ENCODE results near the gene ULK1.
A peak's percentile ranks its signal among the peaks of the same experiment; 100 is the strongest.

The ULK1 gene

DNA sequence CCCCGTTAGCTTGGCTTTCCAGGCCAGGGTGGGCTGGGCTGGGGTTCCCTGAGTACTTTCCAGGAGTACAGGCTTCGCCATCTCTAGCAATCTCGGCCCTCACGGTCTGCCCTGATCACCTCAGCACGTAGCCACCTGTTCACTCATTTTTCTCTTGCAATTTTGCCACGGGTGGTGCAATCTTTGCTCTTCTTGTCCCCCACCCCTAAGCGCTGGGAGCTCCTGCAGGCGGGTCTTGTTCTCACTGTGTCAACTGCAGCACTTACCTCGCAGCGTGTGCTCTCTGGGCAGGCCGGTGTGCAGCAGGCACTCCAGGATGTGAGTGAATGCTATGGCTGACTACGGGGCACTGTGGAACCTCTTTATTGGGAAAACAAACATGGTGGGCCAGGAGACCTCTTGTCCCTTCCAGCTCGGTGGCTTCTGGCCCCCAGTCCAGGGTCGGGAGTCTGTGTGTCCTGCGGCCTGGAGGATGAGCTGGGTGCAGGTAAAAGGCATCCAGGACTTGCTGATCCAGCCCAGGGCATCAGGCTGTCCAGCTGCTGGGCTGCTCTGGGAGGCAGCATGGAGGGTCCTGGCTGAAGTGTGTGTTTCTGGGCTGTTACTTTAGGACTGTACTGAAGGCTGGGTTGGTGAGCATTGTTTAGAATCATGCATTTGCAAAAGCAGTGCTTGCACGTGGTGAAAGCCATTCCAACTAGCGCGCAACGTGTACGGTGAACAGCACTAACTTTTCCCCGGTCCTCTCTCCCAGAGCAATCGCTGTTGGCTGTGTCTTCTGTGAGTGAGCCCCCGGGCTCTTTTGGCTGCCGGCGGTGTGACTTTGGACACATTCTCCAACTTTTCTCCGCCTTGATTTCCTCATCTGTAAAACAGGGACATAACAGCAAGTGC, 1.5 kb upstream of the ULK1 start:
- H2BK15ac ChIP-seq (replicated peaks; ENCODE audit: low read depth), result no peak overlapping the region

DNA sequence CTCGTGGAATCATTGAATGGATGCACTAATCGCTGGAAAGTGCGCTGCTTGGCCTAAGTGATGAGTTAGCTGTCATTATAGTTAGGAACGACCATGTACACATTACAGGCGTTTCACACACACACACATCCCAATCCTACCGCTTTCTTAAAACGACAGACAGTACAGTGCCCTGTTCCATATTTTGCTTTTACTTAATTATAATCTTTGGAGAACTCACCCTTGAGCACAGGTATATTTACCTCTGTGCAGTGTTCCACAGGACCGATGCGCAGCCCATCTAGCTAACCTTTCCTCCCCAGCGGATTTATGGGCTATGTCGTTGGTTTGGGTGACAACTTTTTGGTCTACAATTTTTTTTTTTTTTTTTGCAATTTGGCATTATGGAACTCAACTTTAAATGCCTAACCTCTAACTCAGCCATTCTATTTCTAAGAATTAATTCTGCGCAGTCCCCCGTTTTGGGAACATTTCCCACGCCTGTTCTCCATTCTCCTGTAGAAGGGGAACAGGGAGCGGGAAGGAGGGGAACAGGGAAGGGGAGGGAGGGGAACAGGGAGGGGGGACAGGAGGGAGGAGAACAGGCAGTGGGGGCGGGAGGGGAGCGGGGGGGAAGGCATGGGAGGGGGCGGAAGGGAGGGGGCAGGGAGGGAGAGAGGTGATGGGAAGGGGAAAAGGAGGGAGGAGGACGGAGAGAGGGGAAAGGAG, 663 bp upstream of the ULK1 start:
- no peak overlapping the region for H2BK15ac ChIP-seq (replicated peaks; ENCODE audit: low read depth)
- H4K5ac ChIP-seq (ENCODE audit: low read length), result no peak overlapping the region
- H3K18ac ChIP-seq (ENCODE audit: low read length), result no peak overlapping the region
- peaks cover 4% of the 10 kb centered on the region for H3K79me2 ChIP-seq (ENCODE audit: control insufficient read depth, insufficient read depth, low read length)
- H3K9ac ChIP-seq (ENCODE audit: low read length), result no peak overlapping the region
- peaks cover 9% of the 10 kb centered on the region for H3K79me1 ChIP-seq (ENCODE audit: low read length)
- no peak overlapping the region for H4K8ac ChIP-seq (ENCODE audit: low read depth, low read length)
- no peak overlapping the region for H3K4ac ChIP-seq (ENCODE audit: low read depth, low read length)
- no peak overlapping the region for H2BK120ac ChIP-seq (ENCODE audit: low read depth, low read length)
- no peak for DNase-seq
- 100% methylated on average over 2 of the region's 19 CpGs for WGBS (ENCODE audit: extremely low coverage, insufficient coverage, low lambda C conversion rate)
- no peak overlapping the region for H3K23ac ChIP-seq (ENCODE audit: low read length)
- H2AK5ac ChIP-seq (ENCODE audit: low read length), result no peak overlapping the region
- H3K4me2 ChIP-seq (ENCODE audit: low read length), result no peak overlapping the region
- H3K4me3 ChIP-seq (ENCODE audit: low read length), result no peak overlapping the region
- no peak overlapping the region for H2BK5ac ChIP-seq (ENCODE audit: low read length)
- no peak overlapping the region for H3K27ac ChIP-seq (ENCODE audit: low read depth, low read length)
- H3K36me3 ChIP-seq (ENCODE audit: control insufficient read depth, insufficient read depth, low read length), result no peaks in the 10 kb centered on the region
- H3K27me3 ChIP-seq (ENCODE audit: insufficient read depth, low read length, poor library complexity), result no peaks in the 10 kb centered on the region
- H3K4me1 ChIP-seq (ENCODE audit: control insufficient read depth, low read depth, low read length), result peaks cover 2% of the 10 kb centered on the region
- H3K56ac ChIP-seq (ENCODE audit: low read length), result peak overlapping the region; percentile 49

More for the DNA sequence above, 1.5 kb upstream of the ULK1 start:
- Histone ChIP-seq H2BK120ac (ENCODE audit: low read depth, low read length) (no peak overlapping the region), H4K8ac (ENCODE audit: low read depth, low read length) (no peak overlapping the region), H2BK5ac (ENCODE audit: low read length) (no peak overlapping the region), H3K23ac (ENCODE audit: low read length) (no peak overlapping the region), H3K4me2 (ENCODE audit: low read length) (no peak overlapping the region), H3K56ac (ENCODE audit: low read length) (no peak overlapping the region), H3K18ac (ENCODE audit: low read length) (no peak overlapping the region), H4K5ac (ENCODE audit: low read length) (no peak overlapping the region), H3K4me3 (ENCODE audit: low read length) (no peak overlapping the region), H3K9ac (ENCODE audit: low read length) (no peak overlapping the region), H3K79me1 (ENCODE audit: low read length) (peaks cover 8% of the 10 kb centered on the region), H3K79me2 (ENCODE audit: control insufficient read depth, insufficient read depth, low read length) (peaks cover 4% of the 10 kb centered on the region), H3K36me3 (ENCODE audit: control insufficient read depth, insufficient read depth, low read length) (no peaks in the 10 kb centered on the region), H3K27me3 (ENCODE audit: insufficient read depth, low read length, poor library complexity) (no peaks in the 10 kb centered on the region), H3K4me1 (ENCODE audit: control insufficient read depth, low read depth, low read length) (peaks cover 2% of the 10 kb centered on the region), H3K27ac (ENCODE audit: low read depth, low read length) (no peak overlapping the region), H2AK5ac (ENCODE audit: low read length) (no peak overlapping the region), H3K4ac (ENCODE audit: low read depth, low read length) (no peak overlapping the region)
- DNase-seq, result no peak
- WGBS (ENCODE audit: extremely low coverage, insufficient coverage, low lambda C conversion rate), result no CpG with 5 or more reads among the region's 26 CpGs

DNA sequence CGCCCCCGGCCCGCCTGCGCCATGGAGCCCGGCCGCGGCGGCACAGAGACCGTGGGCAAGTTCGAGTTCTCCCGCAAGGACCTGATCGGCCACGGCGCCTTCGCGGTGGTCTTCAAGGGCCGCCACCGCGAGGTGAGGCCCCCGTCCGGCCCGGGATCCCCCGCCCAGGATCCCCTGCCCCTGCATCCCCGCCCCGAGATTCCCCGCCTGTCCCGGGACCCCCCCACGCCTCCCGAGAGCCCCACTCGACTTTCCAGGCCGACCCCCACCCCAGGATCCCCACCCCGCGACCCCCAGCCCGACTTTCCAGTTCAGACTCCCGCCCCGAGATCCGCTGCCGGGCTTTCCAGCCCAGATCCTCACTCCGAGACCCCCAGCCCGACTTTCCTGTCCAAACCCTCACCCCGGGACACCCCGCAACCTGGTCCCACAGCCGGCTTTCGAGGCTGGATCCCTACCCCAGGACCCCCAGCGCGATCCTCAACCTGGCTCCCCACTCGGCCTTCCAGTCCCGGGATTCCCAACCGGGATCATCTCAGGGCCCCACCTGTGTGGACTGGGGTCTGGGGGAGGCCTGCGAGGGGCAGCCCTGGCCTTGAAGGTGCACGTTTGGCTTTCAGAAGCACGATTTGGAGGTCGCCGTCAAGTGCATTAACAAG, 688 bp downstream of the ULK1 start:
- peak overlapping the region; percentile 84 for H3K56ac ChIP-seq (ENCODE audit: low read length)
- H3K27ac ChIP-seq (ENCODE audit: low read depth, low read length), result no peak overlapping the region
- peak overlapping the region; percentile 93 for H3K18ac ChIP-seq (ENCODE audit: low read length)
- H3K79me1 ChIP-seq (ENCODE audit: low read length), result peaks cover 9% of the 10 kb centered on the region
- H3K9ac ChIP-seq (ENCODE audit: low read length), result peak overlapping the region; percentile 80
- DNase-seq, result no peak
- H3K4me3 ChIP-seq (ENCODE audit: low read length), result peak overlapping the region; percentile 48
- no peak overlapping the region for H4K8ac ChIP-seq (ENCODE audit: low read depth, low read length)
- H3K79me2 ChIP-seq (ENCODE audit: control insufficient read depth, insufficient read depth, low read length), result peaks cover 4% of the 10 kb centered on the region
- no peak overlapping the region for H3K23ac ChIP-seq (ENCODE audit: low read length)
- no CpG with 5 or more reads among the region's 54 CpGs for WGBS (ENCODE audit: extremely low coverage, insufficient coverage, low lambda C conversion rate)
- no peaks in the 10 kb centered on the region for H3K27me3 ChIP-seq (ENCODE audit: insufficient read depth, low read length, poor library complexity)
- peak overlapping the region; percentile 91 for H3K4me2 ChIP-seq (ENCODE audit: low read length)
- H4K5ac ChIP-seq (ENCODE audit: low read length), result no peak overlapping the region
- H3K4me1 ChIP-seq (ENCODE audit: control insufficient read depth, low read depth, low read length), result no peaks in the 10 kb centered on the region
- H2BK5ac ChIP-seq (ENCODE audit: low read length), result no peak overlapping the region
- H2AK5ac ChIP-seq (ENCODE audit: low read length), result no peak overlapping the region
- no peaks in the 10 kb centered on the region for H3K36me3 ChIP-seq (ENCODE audit: control insufficient read depth, insufficient read depth, low read length)
- no peak overlapping the region for H2BK15ac ChIP-seq (replicated peaks; ENCODE audit: low read depth)
- peak overlapping the region; percentile 39 for H2BK120ac ChIP-seq (ENCODE audit: low read depth, low read length)
- peak overlapping the region; percentile 89 for H3K4ac ChIP-seq (ENCODE audit: low read depth, low read length)

DNA sequence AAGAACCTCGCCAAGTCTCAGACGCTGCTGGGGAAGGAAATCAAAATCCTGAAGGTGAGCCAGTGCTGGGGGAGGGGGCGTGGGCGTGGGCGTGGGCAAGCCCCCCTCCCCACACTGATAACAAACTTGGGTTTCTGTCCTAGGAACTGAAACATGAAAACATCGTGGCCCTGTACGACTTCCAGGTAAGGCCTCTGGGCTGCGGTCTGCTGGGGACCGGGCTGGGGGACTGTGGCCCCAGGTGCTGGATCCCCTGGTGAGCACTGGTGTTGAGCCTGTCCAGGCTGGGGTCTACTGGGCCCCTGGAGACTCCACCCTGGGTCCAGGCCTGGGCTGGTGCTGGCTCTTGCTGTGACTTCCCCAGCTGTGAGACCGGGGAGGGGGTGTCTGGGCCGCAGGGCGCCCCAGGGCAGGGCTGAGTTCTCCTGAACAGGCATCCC, 1.2 kb downstream of the ULK1 start:
- no peak overlapping the region for H4K5ac ChIP-seq (ENCODE audit: low read length)
- peak overlapping the region; percentile 80 for H3K9ac ChIP-seq (ENCODE audit: low read length)
- H4K8ac ChIP-seq (ENCODE audit: low read depth, low read length), result no peak overlapping the region
- H3K23ac ChIP-seq (ENCODE audit: low read length), result no peak overlapping the region
- H2BK120ac ChIP-seq (ENCODE audit: low read depth, low read length), result no peak overlapping the region
- no CpG with 5 or more reads among the region's 12 CpGs for WGBS (ENCODE audit: extremely low coverage, insufficient coverage, low lambda C conversion rate)
- H3K79me2 ChIP-seq (ENCODE audit: control insufficient read depth, insufficient read depth, low read length), result peaks cover 8% of the 10 kb centered on the region
- H3K27ac ChIP-seq (ENCODE audit: low read depth, low read length), result no peak overlapping the region
- peaks cover 12% of the 10 kb centered on the region for H3K79me1 ChIP-seq (ENCODE audit: low read length)
- H3K27me3 ChIP-seq (ENCODE audit: insufficient read depth, low read length, poor library complexity), result no peaks in the 10 kb centered on the region
- peak overlapping the region; percentile 91 for H3K4me2 ChIP-seq (ENCODE audit: low read length)
- H3K4ac ChIP-seq (ENCODE audit: low read depth, low read length), result no peak overlapping the region
- H3K36me3 ChIP-seq (ENCODE audit: control insufficient read depth, insufficient read depth, low read length), result no peaks in the 10 kb centered on the region
- H3K56ac ChIP-seq (ENCODE audit: low read length), result peak overlapping the region; percentile 82
- DNase-seq, result no peak
- H2AK5ac ChIP-seq (ENCODE audit: low read length), result no peak overlapping the region
- no peaks in the 10 kb centered on the region for H3K4me1 ChIP-seq (ENCODE audit: control insufficient read depth, low read depth, low read length)
- H3K4me3 ChIP-seq (ENCODE audit: low read length), result peak overlapping the region; percentile 48
- no peak overlapping the region for H2BK15ac ChIP-seq (replicated peaks; ENCODE audit: low read depth)
- H2BK5ac ChIP-seq (ENCODE audit: low read length), result no peak overlapping the region
- no peak overlapping the region for H3K18ac ChIP-seq (ENCODE audit: low read length)

DNA sequence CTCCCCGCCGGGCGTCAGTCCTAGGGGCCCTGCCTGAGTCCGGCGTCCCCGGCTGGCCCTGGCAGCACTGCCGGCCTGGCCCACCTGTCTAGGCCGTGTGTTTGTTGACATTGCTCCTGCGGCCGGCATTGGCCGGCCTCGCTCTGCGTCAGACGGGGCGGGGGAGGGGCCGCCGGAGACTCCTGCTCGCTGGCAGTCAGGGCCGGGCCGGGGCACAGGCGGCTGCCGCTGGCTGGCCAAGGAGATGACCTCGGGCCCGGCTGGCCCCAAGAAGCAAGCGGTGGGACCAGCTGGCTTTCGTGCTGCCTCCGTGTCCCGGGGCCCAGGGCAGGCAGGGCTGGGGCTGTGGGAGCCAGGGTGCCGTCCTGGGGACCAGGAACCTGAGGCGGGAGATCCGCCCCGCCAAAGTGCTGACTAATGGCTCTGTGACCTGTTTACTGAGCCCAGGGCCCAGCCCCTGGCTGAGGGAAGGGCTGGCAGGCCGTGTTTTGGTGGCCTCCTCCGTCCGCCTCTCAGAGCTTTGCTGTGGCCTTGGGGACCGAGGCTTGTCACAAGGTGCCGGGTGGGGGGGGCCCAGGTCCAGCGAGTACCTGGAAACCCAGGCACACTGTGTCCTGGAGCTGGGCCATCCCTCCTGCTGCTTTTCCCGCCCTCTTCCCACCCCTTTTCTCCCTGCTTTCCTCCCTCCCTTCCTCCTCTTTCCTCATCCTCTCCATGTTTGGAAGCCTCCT, 1.8 kb downstream of the ULK1 start:
- WGBS (ENCODE audit: extremely low coverage, insufficient coverage, low lambda C conversion rate), result no CpG with 5 or more reads among the region's 39 CpGs
- Histone ChIP-seq H3K4me1 (ENCODE audit: control insufficient read depth, low read depth, low read length) (no peaks in the 10 kb centered on the region), H4K5ac (ENCODE audit: low read length) (no peak overlapping the region), H2AK5ac (ENCODE audit: low read length) (no peak overlapping the region), H3K4me3 (ENCODE audit: low read length) (no peak overlapping the region), H2BK15ac (replicated peaks; ENCODE audit: low read depth) (no peak overlapping the region), H3K4ac (ENCODE audit: low read depth, low read length) (no peak overlapping the region), H3K4me2 (ENCODE audit: low read length) (peak overlapping the region; percentile 91), H3K9ac (ENCODE audit: low read length) (peak overlapping the region; percentile 80), H4K8ac (ENCODE audit: low read depth, low read length) (no peak overlapping the region), H3K36me3 (ENCODE audit: control insufficient read depth, insufficient read depth, low read length) (no peaks in the 10 kb centered on the region), H3K27me3 (ENCODE audit: insufficient read depth, low read length, poor library complexity) (no peaks in the 10 kb centered on the region), H2BK120ac (ENCODE audit: low read depth, low read length) (no peak overlapping the region), H3K18ac (ENCODE audit: low read length) (peak overlapping the region; percentile 25), H3K23ac (ENCODE audit: low read length) (peak overlapping the region; percentile 32), H3K79me2 (ENCODE audit: control insufficient read depth, insufficient read depth, low read length) (peaks cover 8% of the 10 kb centered on the region), H3K27ac (ENCODE audit: low read depth, low read length) (peak overlapping the region; percentile 8), H2BK5ac (ENCODE audit: low read length) (no peak overlapping the region), H3K56ac (ENCODE audit: low read length) (peak overlapping the region; percentile 82), H3K79me1 (ENCODE audit: low read length) (peaks cover 12% of the 10 kb centered on the region)
- DNase-seq, result peak; percentile 97
